ENCODE results near the gene CCDC60.

DNA sequence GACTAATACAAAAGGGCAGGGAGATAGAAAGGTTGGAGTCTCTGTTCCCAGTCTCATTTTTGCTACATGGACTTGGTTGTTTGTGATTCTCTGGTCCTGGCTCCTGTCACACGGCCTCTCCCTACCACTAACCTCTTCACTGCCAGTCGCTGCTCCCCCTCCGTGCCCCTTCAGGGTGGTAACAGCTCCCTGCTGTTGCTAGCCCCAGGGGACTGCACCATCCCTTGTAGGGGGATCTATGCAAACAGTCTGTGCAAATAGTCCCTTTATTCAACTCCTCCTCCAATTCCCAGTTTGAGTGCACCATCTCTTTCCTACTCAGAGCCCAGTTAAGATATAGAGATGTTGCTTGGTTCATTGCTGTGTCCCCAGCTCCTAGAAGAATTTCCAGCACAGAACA lies 51.1 kb downstream of the CCDC60 start:
- TF ChIP-seq EZH2 (IDR thresholded peaks at IDR 0.05; ENCODE audit: insufficient read depth, poor library complexity, severe bottlenecking) (no peak), EZH2phosphoT487 (IDR thresholded peaks at IDR 0.05; ENCODE audit: insufficient read depth, low read depth) (no peak)

Data from GM23248 (cell line).